H1 (cell line): ENCODE measurements around the gene NFKB1. TPM values are rescaled to one million over a fixed set of nuclear protein-coding genes. Genes with fewer than 3 reads are reported as not detected.

ENCODE experiments used
- EZH2 ChIP-seq: fragments of 200-600 bp; sonication (generic); IDR thresholded peaks from 2 replicates; pipeline ENCODE4 v1.7.1; 2012; ENCODE audit warnings: low read depth, mild to moderate bottlenecking, moderate library complexity, low read length, inconsistent platforms; ENCODE audit not compliant: severe bottlenecking
- MAFK ChIP-seq: IDR thresholded peaks from 2 replicates; pipeline ENCODE4 v1.6.1; 2012; ENCODE audit warnings: low read depth, mild to moderate bottlenecking, improper control_type of control experiment, low read length
- MAX ChIP-seq: IDR thresholded peaks from 2 replicates; pipeline ENCODE4 v1.6.1; 2012; ENCODE audit warnings: inconsistent platforms
- RBBP5 ChIP-seq: IDR thresholded peaks from 2 replicates; pipeline ENCODE4 v1.7.1; 2012; ENCODE audit warnings: low read depth, mild to moderate bottlenecking, inconsistent platforms, low read length, moderate library complexity, borderline replicate concordance
- RXRA ChIP-seq: IDR thresholded peaks from 2 replicates; pipeline ENCODE4 v1.6.1; 2011; ENCODE audit warnings: low read depth, mild to moderate bottlenecking, low read length, moderate library complexity; ENCODE audit not compliant: insufficient read depth
- SIN3A ChIP-seq, 2 experiments: IDR thresholded peaks in 1 of 2; conservative IDR thresholded peaks in 1 of 2; 2 replicates each; pipeline ENCODE4 v1.6.1; 2011 to 2012; ENCODE audit warnings: low read length in 2 of 2, improper control_type of control experiment in 1 of 2, low read depth in 1 of 2, mild to moderate bottlenecking in 1 of 2
- SIX5 ChIP-seq: IDR thresholded peaks from 2 replicates; pipeline ENCODE4 v1.6.1; 2011; ENCODE audit warnings: mild to moderate bottlenecking, low read depth, low read length
- SRF ChIP-seq: IDR thresholded peaks from 2 replicates; pipeline ENCODE4 v1.6.1; 2011; ENCODE audit warnings: mild to moderate bottlenecking, low read depth, low read length, moderate library complexity
- TCF12 ChIP-seq: IDR thresholded peaks from 2 replicates; pipeline ENCODE4 v1.6.1; 2011; ENCODE audit warnings: low read depth, mild to moderate bottlenecking, low read length
- polyA plus RNA-seq, 7 experiments: library from polyadenylated mRNA; depleted of rRNA in 3 of 7; stranded (reverse) in 5 of 7; unstranded in 2 of 7; fragments of >200 nt in 5 of 7; fragments of 200-250 nt in 2 of 7; gene quantifications; 1 replicate in 5 of 7; 2 replicates in 1 of 7; 4 replicates in 1 of 7; pipeline versions ENCODE4 v1.2.1 to v1.2.3, GENCODE V29; 2011 to 2013; ENCODE audit warnings: missing spikeins in 2 of 7, mixed read lengths in 2 of 7
- total RNA-seq: library from RNA; stranded (reverse); fragmentation: NEBNext Ultra II Directional; extraction: Animal tissue kit (Norgen Biotek cat#: 25700); gene quantifications from 2 replicates; pipeline ENCODE4 v1.2.1, GENCODE V29; 2021

The NFKB1 gene
- total and polyA plus RNA-seq, 2 of the 8 experiments (the other 6 are each of a cell fraction or from before 2014, with no cell fraction given) = 2.9 to 6.8 TPM

DNA sequence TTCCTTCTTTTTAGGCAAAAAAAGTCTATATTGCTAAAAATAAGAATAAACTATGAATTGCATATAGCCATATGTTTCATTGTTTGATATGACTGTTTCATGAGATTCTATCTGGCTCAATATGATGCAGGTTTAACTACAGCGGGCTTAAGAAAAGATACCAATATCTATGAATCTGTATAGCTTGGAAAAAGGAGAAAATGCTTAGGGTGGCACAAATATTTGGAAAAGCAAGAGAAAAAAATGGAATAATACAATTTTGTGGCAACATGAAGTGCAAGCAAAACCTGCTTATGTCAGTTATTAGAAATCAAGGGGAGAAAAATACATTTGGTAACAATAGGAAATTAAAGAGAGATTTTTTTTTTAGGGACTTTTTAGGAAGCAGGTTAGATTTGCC is 48.3 kb upstream of the NFKB1 start (continued):
- TF ChIP-seq TCF12 (no peak), SRF (no peak), RBBP5 (no peak), EZH2 (no peak), SIX5 (no peak), RXRA (no peak), MAFK (no peak), SIN3A (conservative IDR thresholded peaks at IDR 0.05 in 1 of 2, IDR thresholded peaks at IDR 0.05 in 1 of 2; ENCODE audit: low read depth in 1 of 2, low read length in 2 of 2) (no peak), MAX (no peak)
